ENCODE measurements around the gene YJU2.
"Not testable (repeated sequence)": the region's sequence is repeated elsewhere in the genome, so short reads cannot be mapped to it uniquely, and the experiment has no call there.

YJU2 gene

DNA sequence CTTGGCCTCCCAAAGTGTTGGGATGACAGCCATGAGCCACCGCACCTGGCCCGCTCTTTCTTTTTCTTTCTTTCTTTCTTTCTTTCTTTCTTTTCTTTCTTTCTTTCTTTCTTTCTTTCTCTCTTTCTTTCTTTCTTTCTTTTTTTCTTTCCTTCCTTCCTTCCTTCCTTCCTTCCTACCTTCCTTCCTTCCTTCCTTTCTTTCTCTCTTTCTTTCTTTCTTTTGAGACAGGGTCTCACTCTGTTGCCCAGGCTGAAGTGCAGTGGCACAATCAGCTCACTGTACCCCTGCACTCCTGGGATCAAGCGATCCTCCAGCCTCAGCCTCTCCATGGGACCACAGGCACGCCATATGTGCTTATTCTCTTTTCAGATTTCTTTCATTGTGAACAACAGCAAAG is 39.3 kb downstream of the YJU2 start:
- H3K27ac ChIP-seq (ENCODE audit: insufficient read depth in 1 of 2, low read depth in 1 of 2, low read length in 2 of 2, poor library complexity in 1 of 2, severe bottlenecking in 2 of 2); CTCF ChIA-PET; H3K36me3 ChIP-seq (ENCODE audit: control insufficient read depth in 4 of 4, insufficient read depth in 4 of 4, low read length in 3 of 4); POLR2A ChIA-PET; H3K4me1 ChIP-seq (ENCODE audit: control extremely low read depth in 1 of 4, control insufficient read depth in 4 of 4, insufficient read depth in 4 of 4, low read length in 3 of 4); H3K9me3 ChIP-seq (ENCODE audit: control extremely low read depth in 1 of 5, control insufficient read depth in 4 of 5, insufficient read depth in 2 of 5, low read depth in 1 of 5, low read length in 4 of 5); H3K4me3 ChIP-seq (ENCODE audit: control insufficient read depth in 1 of 7, extremely low read depth in 1 of 7, insufficient read depth in 4 of 7, low read depth in 2 of 7, low read length in 6 of 7); DNase-seq: not testable (repeated sequence)
- peaks cover 0 to 26% (median 4%) of the 10 kb centered on the region in 5 experiments for H3K27me3 ChIP-seq (replicated peaks in 2 of 5; ENCODE audit: control insufficient read depth in 4 of 5, insufficient read depth in 5 of 5, low read length in 4 of 5)
- 98% methylated on average over 4 of the region's 4 CpGs for WGBS (ENCODE audit: insufficient coverage)

DNA sequence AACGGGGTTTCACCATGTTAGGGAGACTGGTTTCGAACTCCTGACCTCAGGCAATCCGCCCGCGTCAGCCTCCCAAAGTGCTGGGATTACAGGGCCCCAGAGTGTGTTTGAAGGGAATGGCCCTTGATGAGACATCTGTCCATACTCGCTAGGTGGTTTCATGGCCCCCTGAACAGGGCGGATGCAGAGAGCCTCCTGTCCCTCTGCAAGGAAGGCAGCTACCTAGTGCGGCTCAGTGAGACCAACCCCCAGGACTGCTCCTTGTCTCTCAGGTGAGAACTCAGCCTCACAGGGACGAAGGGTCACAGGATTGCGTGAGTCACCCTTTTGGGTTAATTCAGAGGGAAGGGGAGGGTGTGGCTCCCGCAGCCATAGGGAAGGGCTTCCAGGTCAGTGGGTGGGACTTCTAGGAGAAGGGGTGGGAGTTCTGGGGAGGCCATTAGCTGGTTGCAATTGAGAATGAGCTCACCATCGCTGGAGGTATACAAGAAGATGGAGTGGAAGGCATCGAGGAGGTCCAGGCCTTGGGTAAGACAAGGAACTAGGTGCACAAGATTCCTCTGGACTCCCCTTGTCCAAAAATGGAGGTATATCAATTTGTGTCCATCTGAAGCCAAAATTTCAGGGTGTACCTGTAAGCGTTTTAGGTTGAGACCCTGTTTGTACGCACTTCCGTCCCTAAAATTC is 41.4 kb downstream of the YJU2 start:
- POLR2A ChIA-PET: interaction anchor here (0.6 kb wide), 1 partner anchor 71 kb away, joined by 3 read pairs; no protein-coding TSS in a partner anchor
- DNase-seq: no peak
- 88% methylated on average over 12 of the region's 16 CpGs for WGBS (ENCODE audit: insufficient coverage)
- Histone ChIP-seq H3K27ac (ENCODE audit: insufficient read depth in 1 of 2, low read depth in 1 of 2, low read length in 2 of 2, poor library complexity in 1 of 2, severe bottlenecking in 2 of 2) (no peak overlapping the region), H3K4me3 (ENCODE audit: control insufficient read depth in 1 of 7, extremely low read depth in 1 of 7, insufficient read depth in 4 of 7, low read depth in 2 of 7, low read length in 6 of 7) (no peak overlapping the region), H3K4me1 (ENCODE audit: control extremely low read depth in 1 of 4, control insufficient read depth in 4 of 4, insufficient read depth in 4 of 4, low read length in 3 of 4) (no peaks in the 10 kb centered on the region), H3K9me3 (ENCODE audit: control extremely low read depth in 1 of 5, control insufficient read depth in 4 of 5, insufficient read depth in 2 of 5, low read depth in 1 of 5, low read length in 4 of 5) (no peaks in the 10 kb centered on the region), H3K27me3 (replicated peaks in 2 of 5; ENCODE audit: control insufficient read depth in 4 of 5, insufficient read depth in 5 of 5, low read length in 4 of 5) (peaks cover 0 to 12% (median 4%) of the 10 kb centered on the region in 5 experiments), H3K36me3 (ENCODE audit: control insufficient read depth in 4 of 4, insufficient read depth in 4 of 4, low read length in 3 of 4) (no peaks in the 10 kb centered on the region)
- CTCF ChIA-PET: interaction anchor here (1.2 kb wide), 1 partner anchor 11 kb away, joined by 3 read pairs; no protein-coding TSS in a partner anchor

DNA sequence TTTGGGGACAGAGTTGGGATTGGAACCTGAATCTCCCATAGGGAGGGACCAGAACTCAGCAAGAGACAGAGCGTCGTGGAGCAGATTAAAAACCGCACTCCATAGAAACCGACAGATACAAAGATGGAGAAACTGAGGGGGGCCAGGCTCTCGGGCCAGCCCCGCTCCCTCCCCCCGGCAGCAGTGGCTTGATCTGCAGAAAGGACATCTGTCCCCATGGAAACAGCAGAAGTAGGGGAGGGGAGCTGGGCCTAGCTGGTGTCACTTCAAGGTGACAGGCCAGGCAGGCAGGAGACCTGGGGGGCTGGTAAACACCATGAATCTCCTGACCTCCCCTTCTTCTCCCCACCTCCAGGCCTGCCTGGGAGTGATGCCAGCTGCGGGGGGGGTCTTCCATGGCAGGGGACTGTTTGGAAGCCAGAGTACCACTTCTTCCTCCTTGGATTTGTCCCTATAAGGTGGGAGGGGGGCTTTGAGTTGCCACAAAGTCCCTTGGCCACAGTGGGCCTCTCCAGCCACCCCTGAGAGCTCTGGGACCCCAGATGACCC is 44.4 kb downstream of the YJU2 start:
- no peaks in the 10 kb centered on the region for H3K27me3 ChIP-seq (replicated peaks in 2 of 5; ENCODE audit: control insufficient read depth in 4 of 5, insufficient read depth in 5 of 5, low read length in 4 of 5)
- ChIA-PET CTCF (no interaction called here), POLR2A (interaction anchor here (0.6 kb wide), 1 partner anchor 173 kb away, joined by 4 read pairs; no protein-coding TSS in a partner anchor)
- no peaks in the 10 kb centered on the region for H3K9me3 ChIP-seq (ENCODE audit: control extremely low read depth in 1 of 5, control insufficient read depth in 4 of 5, insufficient read depth in 2 of 5, low read depth in 1 of 5, low read length in 4 of 5)
- no peak overlapping the region for H3K4me3 ChIP-seq (ENCODE audit: control insufficient read depth in 1 of 7, extremely low read depth in 1 of 7, insufficient read depth in 4 of 7, low read depth in 2 of 7, low read length in 6 of 7)
- DNase-seq: no peak
- no peaks in the 10 kb centered on the region for H3K4me1 ChIP-seq (ENCODE audit: control extremely low read depth in 1 of 4, control insufficient read depth in 4 of 4, insufficient read depth in 4 of 4, low read length in 3 of 4)
- no peak overlapping the region for H3K27ac ChIP-seq (ENCODE audit: insufficient read depth in 1 of 2, low read depth in 1 of 2, low read length in 2 of 2, poor library complexity in 1 of 2, severe bottlenecking in 2 of 2)
- H3K36me3 ChIP-seq (ENCODE audit: control insufficient read depth in 4 of 4, insufficient read depth in 4 of 4, low read length in 3 of 4): peaks cover 0 to 7% (median 3%) of the 10 kb centered on the region in 4 experiments
- WGBS (ENCODE audit: insufficient coverage): 96% methylated on average over 7 of the region's 8 CpGs

DNA sequence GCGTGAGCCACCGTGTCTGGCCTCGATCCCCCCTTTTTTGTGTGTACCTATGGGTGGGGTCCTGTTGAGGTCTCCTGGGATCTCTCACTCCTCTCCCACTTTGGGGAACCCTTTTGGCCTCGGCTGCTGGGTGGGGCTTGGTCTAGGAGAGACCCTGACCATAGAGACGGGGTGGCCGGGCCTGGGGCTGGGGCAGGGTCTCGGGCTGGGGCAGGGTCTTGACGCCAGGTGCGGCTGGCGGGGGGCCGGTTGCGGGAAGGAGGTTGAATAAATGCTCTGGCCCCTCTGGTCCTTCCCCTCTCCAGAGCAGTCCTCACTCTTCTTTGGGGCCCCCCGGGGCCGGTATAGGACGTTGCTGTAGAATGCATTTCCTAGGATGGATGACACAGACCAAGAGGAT is 45.6 kb downstream of the YJU2 start:
- Histone ChIP-seq H3K27ac (ENCODE audit: insufficient read depth in 1 of 2, low read depth in 1 of 2, low read length in 2 of 2, poor library complexity in 1 of 2, severe bottlenecking in 2 of 2) (no peak overlapping the region), H3K9me3 (ENCODE audit: control extremely low read depth in 1 of 5, control insufficient read depth in 4 of 5, insufficient read depth in 2 of 5, low read depth in 1 of 5, low read length in 4 of 5) (no peaks in the 10 kb centered on the region), H3K36me3 (ENCODE audit: control insufficient read depth in 4 of 4, insufficient read depth in 4 of 4, low read length in 3 of 4) (peaks cover 0 to 7% (median 3%) of the 10 kb centered on the region in 4 experiments), H3K4me1 (ENCODE audit: control extremely low read depth in 1 of 4, control insufficient read depth in 4 of 4, insufficient read depth in 4 of 4, low read length in 3 of 4) (peaks cover 0 to 3% (median 0%) of the 10 kb centered on the region in 4 experiments), H3K27me3 (replicated peaks in 2 of 5; ENCODE audit: control insufficient read depth in 4 of 5, insufficient read depth in 5 of 5, low read length in 4 of 5) (no peaks in the 10 kb centered on the region), H3K4me3 (ENCODE audit: control insufficient read depth in 1 of 7, extremely low read depth in 1 of 7, insufficient read depth in 4 of 7, low read depth in 2 of 7, low read length in 6 of 7) (no peak overlapping the region)
- POLR2A ChIA-PET: no interaction called here
- 99% methylated on average over 12 of the region's 15 CpGs for WGBS (ENCODE audit: insufficient coverage)
- CTCF ChIA-PET: no interaction called here
- DNase-seq: no peak

DNA sequence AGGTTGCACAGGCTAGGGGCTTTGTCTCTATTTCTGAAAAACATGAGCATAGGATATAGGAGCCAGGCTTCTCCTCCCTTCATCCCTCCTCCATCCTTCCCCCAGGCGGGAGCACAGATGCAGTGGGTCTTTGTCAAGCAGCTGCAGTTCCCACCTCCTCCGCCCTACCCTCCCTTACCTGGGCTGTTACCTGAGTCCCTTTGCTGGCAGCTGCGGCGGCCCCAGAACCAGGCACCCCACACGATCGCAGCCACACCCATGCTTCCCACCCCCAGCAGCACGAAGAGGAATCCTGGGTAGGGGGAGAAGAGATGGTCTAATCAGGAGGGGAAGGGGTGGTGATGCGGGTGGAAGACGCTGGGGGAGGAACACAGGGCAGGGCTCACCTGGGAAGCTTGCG is 47.5 kb downstream of the YJU2 start:
- Histone ChIP-seq H3K4me3 (ENCODE audit: control insufficient read depth in 1 of 7, extremely low read depth in 1 of 7, insufficient read depth in 4 of 7, low read depth in 2 of 7, low read length in 6 of 7) (no peak overlapping the region), H3K36me3 (ENCODE audit: control insufficient read depth in 4 of 4, insufficient read depth in 4 of 4, low read length in 3 of 4) (peaks cover 0 to 7% (median 3%) of the 10 kb centered on the region in 4 experiments), H3K4me1 (ENCODE audit: control extremely low read depth in 1 of 4, control insufficient read depth in 4 of 4, insufficient read depth in 4 of 4, low read length in 3 of 4) (peaks cover 0 to 3% (median 0%) of the 10 kb centered on the region in 4 experiments), H3K27ac (ENCODE audit: insufficient read depth in 1 of 2, low read depth in 1 of 2, low read length in 2 of 2, poor library complexity in 1 of 2, severe bottlenecking in 2 of 2) (no peak overlapping the region), H3K9me3 (ENCODE audit: control extremely low read depth in 1 of 5, control insufficient read depth in 4 of 5, insufficient read depth in 2 of 5, low read depth in 1 of 5, low read length in 4 of 5) (no peaks in the 10 kb centered on the region), H3K27me3 (replicated peaks in 2 of 5; ENCODE audit: control insufficient read depth in 4 of 5, insufficient read depth in 5 of 5, low read length in 4 of 5) (no peaks in the 10 kb centered on the region)
- no peak for DNase-seq
- POLR2A ChIA-PET: no interaction called here
- WGBS (ENCODE audit: insufficient coverage): 90% methylated on average over 3 of the region's 10 CpGs
- CTCF ChIA-PET: interaction anchor here (0.8 kb wide), 1 partner anchor 25 kb away, joined by 3 read pairs; no protein-coding TSS in a partner anchor

DNA sequence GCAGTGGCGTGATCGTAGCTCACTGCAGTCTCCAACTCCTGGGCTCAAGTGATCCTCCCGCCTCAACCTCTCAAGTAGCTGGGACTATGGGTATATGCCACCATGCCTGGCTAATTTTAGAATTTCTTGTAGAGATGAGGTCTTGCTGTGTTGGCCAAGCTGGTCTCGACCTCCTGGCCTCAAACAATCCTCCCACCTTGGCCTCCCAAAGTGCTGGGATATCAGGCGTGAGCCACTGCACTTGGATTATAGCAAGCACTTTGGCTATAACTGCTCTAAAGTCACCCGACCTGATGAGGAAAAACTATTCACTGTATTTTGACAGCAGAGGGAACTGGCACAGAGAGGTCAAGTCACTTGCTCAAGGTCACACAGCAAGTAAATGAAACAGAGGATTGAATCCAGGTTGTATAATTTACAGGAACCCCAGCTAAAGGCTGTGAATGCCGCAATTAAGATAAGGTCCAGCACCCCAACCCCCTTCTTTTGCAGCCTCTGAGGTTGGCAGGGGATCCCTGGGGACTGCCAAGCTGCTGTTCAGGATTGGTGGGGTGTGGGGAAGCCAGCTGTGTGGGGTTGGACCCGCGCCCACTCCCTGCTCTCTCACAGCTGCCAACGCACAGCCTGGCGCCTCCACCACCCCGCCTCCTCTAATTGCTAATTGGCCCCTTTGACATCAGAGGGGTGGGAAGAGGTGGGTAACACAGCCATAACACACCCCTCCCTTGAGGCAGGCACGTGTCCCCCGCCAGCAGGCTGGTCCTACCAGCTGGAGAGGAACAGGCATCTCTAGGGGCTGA is 49.3 kb downstream of the YJU2 start:
- H3K36me3 ChIP-seq (ENCODE audit: control insufficient read depth in 4 of 4, insufficient read depth in 4 of 4, low read length in 3 of 4): peaks cover 0 to 7% (median 3%) of the 10 kb centered on the region in 4 experiments
- CTCF ChIA-PET: interaction anchor here (0.9 to 1.1 kb wide), 3 partner anchors 12 to 57 kb away, joined by 3 read pairs; no protein-coding TSS in a partner anchor
- peaks cover 0 to 5% (median 0%) of the 10 kb centered on the region in 4 experiments for H3K4me1 ChIP-seq (ENCODE audit: control extremely low read depth in 1 of 4, control insufficient read depth in 4 of 4, insufficient read depth in 4 of 4, low read length in 3 of 4)
- no peaks in the 10 kb centered on the region for H3K9me3 ChIP-seq (ENCODE audit: control extremely low read depth in 1 of 5, control insufficient read depth in 4 of 5, insufficient read depth in 2 of 5, low read depth in 1 of 5, low read length in 4 of 5)
- peak in 2 of 3 donors; percentile 58 to 68 for DNase-seq
- H3K4me3 ChIP-seq (ENCODE audit: control insufficient read depth in 1 of 7, extremely low read depth in 1 of 7, insufficient read depth in 4 of 7, low read depth in 2 of 7, low read length in 6 of 7): no peak overlapping the region
- H3K27me3 ChIP-seq (replicated peaks in 2 of 5; ENCODE audit: control insufficient read depth in 4 of 5, insufficient read depth in 5 of 5, low read length in 4 of 5): no peaks in the 10 kb centered on the region
- H3K27ac ChIP-seq (ENCODE audit: insufficient read depth in 1 of 2, low read depth in 1 of 2, low read length in 2 of 2, poor library complexity in 1 of 2, severe bottlenecking in 2 of 2): no peak overlapping the region
- 90% methylated on average over 7 of the region's 14 CpGs for WGBS (ENCODE audit: insufficient coverage)
- POLR2A ChIA-PET: no interaction called here

All from common myeloid progenitor, CD34-positive (primary cell).